22Rv1 (cell line): ENCODE data around the gene BNC2.

Source experiments
- CTCF ChIP-seq: fragments of 450-650 bp; IDR thresholded peaks from 2 replicates; pipeline ENCODE4 v1.5.1; 2017; ENCODE audit warnings: mild to moderate bottlenecking
- ZFX ChIP-seq: fragments of 450-650 bp; IDR thresholded peaks from 2 replicates; pipeline ENCODE4 v1.6.1; 2017; ENCODE audit warnings: antibody characterized with exemption, borderline replicate concordance

GRCh38 chr9:16809912-16810610 lies 60.4 kb downstream of the BNC2 start:
- TF ChIP-seq CTCF = no peak
- TF ChIP-seq ZFX = no peak
